ENCODE measurements around the gene PPP1R15A. TPM values are rescaled to one million over a fixed set of nuclear protein-coding genes. Genes with fewer than 3 reads are reported as not detected.

The PPP1R15A gene
- polyA plus RNA-seq, 1 experiment = 43.0 TPM

- H3K36me3 ChIP-seq (ENCODE audit: control insufficient read depth, insufficient read depth, low read length) = peaks cover 3% of the 10 kb centered on the region
- CTCF ChIA-PET = interaction anchor here (1.1 to 5.2 kb wide), 4 partner anchors 9 to 45 kb away, joined by 3 to 43 read pairs (median 8); no protein-coding TSS in a partner anchor
- no peak overlapping the region for H3K4me3 ChIP-seq (ENCODE audit: low read depth, low read length)
- POLR2A ChIA-PET = no interaction called here
- no peak for DNase-seq (ENCODE audit: low read depth)
- TF ChIP-seq CTCF (IDR thresholded peaks at IDR 0.05; ENCODE audit: insufficient read depth, low read depth, low read length) = no peak
- no peaks in the 10 kb centered on the region for H3K27me3 ChIP-seq (ENCODE audit: control insufficient read depth, insufficient read depth, low read length)
These were observed 39.2 kb upstream of the PPP1R15A start for GRCh38 chr19:48833049-48833448.

- Histone ChIP-seq H3K36me3 (ENCODE audit: control insufficient read depth, insufficient read depth, low read length) (peaks cover 3% of the 10 kb centered on the region), H3K4me3 (ENCODE audit: low read depth, low read length) (no peak overlapping the region), H3K27me3 (ENCODE audit: control insufficient read depth, insufficient read depth, low read length) (no peaks in the 10 kb centered on the region)
- POLR2A ChIA-PET = interaction anchor here (0.6 kb wide), 1 partner anchor 44 kb away, joined by 15 read pairs; no protein-coding TSS in a partner anchor
- no peak for DNase-seq (ENCODE audit: low read depth)
- CTCF ChIA-PET = interaction anchor here (0.6 to 5.2 kb wide), 5 partner anchors 13 to 137 kb away, joined by 3 to 43 read pairs (median 5); no protein-coding TSS in a partner anchor
- no peak for TF ChIP-seq CTCF (IDR thresholded peaks at IDR 0.05; ENCODE audit: insufficient read depth, low read depth, low read length)
These were observed 38.2 kb upstream of the PPP1R15A start for GRCh38 chr19:48833977-48834376.

GRCh38 chr19:48835734-48836088 is 36.5 kb upstream of the PPP1R15A start:
- CTCF ChIA-PET = interaction anchor here (0.6 to 2.3 kb wide), 28 partner anchors 9 to 161 kb away, joined by 3 to 55 read pairs (median 4); partner anchors contain the start of genes BCAT2, GYS1 and RUVBL2
- peak; percentile 20 for DNase-seq (ENCODE audit: low read depth)

GRCh38 chr19:48836089-48837017 is 35.9 kb upstream of the PPP1R15A start, which contains the start of gene HSD17B14:
TSS of gene HSD17B14 (minus strand) at chr19:48836491. CDS start at chr19:48836411, 80 bp downstream.
- H3K4me3 ChIP-seq (ENCODE audit: low read depth, low read length) = peak within 1 kb of the TSS; percentile 38
- no peaks in the 10 kb centered on the region for H3K27me3 ChIP-seq (ENCODE audit: control insufficient read depth, insufficient read depth, low read length)
- peaks cover 2% of the 10 kb centered on the region for H3K36me3 ChIP-seq (ENCODE audit: control insufficient read depth, insufficient read depth, low read length)
- CTCF ChIA-PET = interaction anchor here (0.6 to 2.3 kb wide), 31 partner anchors 9 to 349 kb away, joined by 3 to 55 read pairs (median 4); partner anchors contain the start of genes BCAT2, GYS1 and RUVBL2
- no peak for TF ChIP-seq CTCF (IDR thresholded peaks at IDR 0.05; ENCODE audit: insufficient read depth, low read depth, low read length)
- no peak for DNase-seq (ENCODE audit: low read depth)
- POLR2A ChIA-PET = interaction anchor here (0.6 kb wide), 1 partner anchor 291 kb away, joined by 12 read pairs; no protein-coding TSS in a partner anchor

More at GRCh38 chr19:48835734-48836088, 36.5 kb upstream of the PPP1R15A start:
- peak; percentile 92 for TF ChIP-seq CTCF (IDR thresholded peaks at IDR 0.05; ENCODE audit: insufficient read depth, low read depth, low read length)
- H3K4me3 ChIP-seq (ENCODE audit: low read depth, low read length) = peak overlapping the region; percentile 38
- H3K36me3 ChIP-seq (ENCODE audit: control insufficient read depth, insufficient read depth, low read length) = peaks cover 3% of the 10 kb centered on the region
- POLR2A ChIA-PET = no interaction called here
- no peaks in the 10 kb centered on the region for H3K27me3 ChIP-seq (ENCODE audit: control insufficient read depth, insufficient read depth, low read length)

- no peak for TF ChIP-seq CTCF (IDR thresholded peaks at IDR 0.05; ENCODE audit: insufficient read depth, low read depth, low read length)
- H3K4me3 ChIP-seq (ENCODE audit: low read depth, low read length) = peak overlapping the region; percentile 38
- DNase-seq (ENCODE audit: low read depth) = peak; percentile 51
- CTCF ChIA-PET = interaction anchor here (1.2 to 2.3 kb wide), 13 partner anchors 10 to 191 kb away, joined by 3 to 55 read pairs (median 5); partner anchors contain the start of genes CA11, GYS1 and RUVBL2
- POLR2A ChIA-PET = interaction anchor here (0.6 kb wide), 3 partner anchors 41 to 291 kb away, joined by 3 to 12 read pairs (median 3); no protein-coding TSS in a partner anchor
- no peaks in the 10 kb centered on the region for H3K27me3 ChIP-seq (ENCODE audit: control insufficient read depth, insufficient read depth, low read length)
- H3K36me3 ChIP-seq (ENCODE audit: control insufficient read depth, insufficient read depth, low read length) = peaks cover 3% of the 10 kb centered on the region
These were observed 35.1 kb upstream of the PPP1R15A start for GRCh38 chr19:48837051-48837524.

All from BJ (cell line).